ENCODE measurements around the gene SRGAP1. TPM values are rescaled to one million over a fixed set of nuclear protein-coding genes. Genes with fewer than 3 reads are reported as not detected.
A peak's percentile ranks its signal among the peaks of the same experiment; 100 is the strongest.
"Not testable (repeated sequence)": the region's sequence is repeated elsewhere in the genome, so short reads cannot be mapped to it uniquely, and the experiment has no call there.

The SRGAP1 gene
- polyA plus RNA-seq, 3 donors, result 20.6 to 23.9 (median 23.2) TPM

GRCh38 chr12:63859880-63860279 lies 15.4 kb downstream of the SRGAP1 start:
- not testable (repeated sequence) for DNase-seq (ENCODE audit: extremely low read depth in 1 of 11, low read depth in 9 of 11, low spot score in 4 of 11)

GRCh38 chr12:63862187-63862968 lies 17.9 kb downstream of the SRGAP1 start:
- DNase-seq (ENCODE audit: extremely low read depth in 1 of 11, low read depth in 9 of 11, low spot score in 4 of 11), result peak in 5 of 11 donors; percentile 41 to 55 (median 54)

- DNase-seq (ENCODE audit: extremely low read depth in 1 of 11, low read depth in 9 of 11, low spot score in 4 of 11), result no peak
Measured at GRCh38 chr12:63862969-63863230, 18.4 kb downstream of the SRGAP1 start.

- DNase-seq (ENCODE audit: extremely low read depth in 1 of 11, low read depth in 9 of 11, low spot score in 4 of 11), result no peak
Measured at GRCh38 chr12:63863658-63864453, 19.4 kb downstream of the SRGAP1 start.

- no peak for DNase-seq (ENCODE audit: extremely low read depth in 1 of 11, low read depth in 9 of 11, low spot score in 4 of 11)
Measured at GRCh38 chr12:63864454-63864706, 19.9 kb downstream of the SRGAP1 start.

- no peak for DNase-seq (ENCODE audit: extremely low read depth in 1 of 11, low read depth in 9 of 11, low spot score in 4 of 11)
Measured at GRCh38 chr12:63865448-63865847, 20.9 kb downstream of the SRGAP1 start.

GRCh38 chr12:63867053-63867452 lies 22.6 kb downstream of the SRGAP1 start:
- no peak for DNase-seq (ENCODE audit: extremely low read depth in 1 of 11, low read depth in 9 of 11, low spot score in 4 of 11)

GRCh38 chr12:63869656-63870055 lies 25.2 kb downstream of the SRGAP1 start:
- DNase-seq (ENCODE audit: extremely low read depth in 1 of 11, low read depth in 9 of 11, low spot score in 4 of 11), result no peak

- no peak for DNase-seq (ENCODE audit: extremely low read depth in 1 of 11, low read depth in 9 of 11, low spot score in 4 of 11)
Measured at GRCh38 chr12:63870838-63871237, 26.3 kb downstream of the SRGAP1 start.

GRCh38 chr12:63874897-63875480 lies 30.5 kb downstream of the SRGAP1 start:
- no peak for DNase-seq (ENCODE audit: extremely low read depth in 1 of 11, low read depth in 9 of 11, low spot score in 4 of 11)

- no peak for DNase-seq (ENCODE audit: extremely low read depth in 1 of 11, low read depth in 9 of 11, low spot score in 4 of 11)
Measured at GRCh38 chr12:63875703-63876102, 31.2 kb downstream of the SRGAP1 start.

GRCh38 chr12:63876980-63877379 lies 32.5 kb downstream of the SRGAP1 start:
- DNase-seq (ENCODE audit: extremely low read depth in 1 of 11, low read depth in 9 of 11, low spot score in 4 of 11), result no peak

- no peak for DNase-seq (ENCODE audit: extremely low read depth in 1 of 11, low read depth in 9 of 11, low spot score in 4 of 11)
Measured at GRCh38 chr12:63877693-63878092, 33.2 kb downstream of the SRGAP1 start.

- DNase-seq (ENCODE audit: extremely low read depth in 1 of 11, low read depth in 9 of 11, low spot score in 4 of 11), result not testable (repeated sequence)
Measured at GRCh38 chr12:63880235-63880634, 35.7 kb downstream of the SRGAP1 start.

GRCh38 chr12:63880742-63881263 lies 36.3 kb downstream of the SRGAP1 start:
- DNase-seq (ENCODE audit: extremely low read depth in 1 of 11, low read depth in 9 of 11, low spot score in 4 of 11), result no peak

GRCh38 chr12:63882844-63883243 lies 38.3 kb downstream of the SRGAP1 start:
- peak in 8 of 11 donors; percentile 24 to 64 (median 46) for DNase-seq (ENCODE audit: extremely low read depth in 1 of 11, low read depth in 9 of 11, low spot score in 4 of 11)

GRCh38 chr12:63885401-63885800 lies 40.9 kb downstream of the SRGAP1 start:
- DNase-seq (ENCODE audit: extremely low read depth in 1 of 11, low read depth in 9 of 11, low spot score in 4 of 11), result no peak

GRCh38 chr12:63888908-63889635 lies 44.6 kb downstream of the SRGAP1 start:
- no peak for DNase-seq (ENCODE audit: extremely low read depth in 1 of 11, low read depth in 9 of 11, low spot score in 4 of 11)

GRCh38 chr12:63889721-63890509 lies 45.4 kb downstream of the SRGAP1 start:
- DNase-seq (ENCODE audit: extremely low read depth in 1 of 11, low read depth in 9 of 11, low spot score in 4 of 11), result no peak

All from renal cortex interstitium (tissue), 11 donors.